Measurements from ENCODE around the gene IRX3.

The IRX3 gene

DNA sequence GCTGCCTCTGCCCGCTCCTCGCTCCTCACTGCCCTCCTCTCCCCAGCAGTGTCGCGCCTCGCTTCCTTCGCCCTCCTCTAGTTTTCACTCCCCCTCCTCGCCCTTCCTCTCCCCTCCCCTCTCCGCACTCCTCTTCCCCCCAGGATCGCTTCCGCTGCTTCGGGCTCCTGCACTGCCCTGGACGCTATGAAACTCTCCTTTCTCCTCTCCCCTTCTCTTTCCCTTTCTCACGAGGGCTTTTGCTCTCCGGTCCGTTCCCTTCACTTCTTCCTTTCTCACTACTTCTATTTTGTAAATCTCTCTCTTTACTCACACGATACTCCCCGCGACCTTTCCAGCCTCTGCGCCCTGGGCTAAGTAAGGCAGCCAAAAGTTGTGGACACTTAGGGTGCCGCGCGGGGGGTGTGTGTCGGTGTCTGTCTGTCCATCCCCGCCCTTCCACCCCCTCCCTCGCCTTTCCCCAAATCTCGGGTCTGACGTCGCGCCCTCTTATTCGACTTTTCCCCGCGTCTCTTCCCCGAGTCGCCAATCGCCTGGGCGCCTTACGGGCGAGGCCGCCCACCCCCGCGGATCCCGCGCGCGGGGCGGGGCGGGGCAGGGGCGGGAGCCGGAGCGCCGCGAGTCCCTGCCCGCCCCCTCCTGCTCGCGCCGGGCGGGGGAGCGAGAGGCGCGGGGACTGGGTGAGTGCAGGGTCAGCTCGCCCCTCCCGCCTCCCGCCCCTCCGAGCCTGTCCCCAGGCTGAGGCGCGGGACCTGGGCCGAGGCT is at the start of gene IRX3:
IRX3 (minus strand) TSS at position 422 of the 765 bp plus-strand sequence. CDS start 737 bp downstream, outside the sequence.
- DNase-seq (ENCODE audit: low read depth, low spot score): peak; percentile 16

- no peak for DNase-seq (ENCODE audit: low read depth, low spot score)
These were observed 48.6 kb upstream of the IRX3 start for GRCh38 chr16:54335230-54335629.

DNA sequence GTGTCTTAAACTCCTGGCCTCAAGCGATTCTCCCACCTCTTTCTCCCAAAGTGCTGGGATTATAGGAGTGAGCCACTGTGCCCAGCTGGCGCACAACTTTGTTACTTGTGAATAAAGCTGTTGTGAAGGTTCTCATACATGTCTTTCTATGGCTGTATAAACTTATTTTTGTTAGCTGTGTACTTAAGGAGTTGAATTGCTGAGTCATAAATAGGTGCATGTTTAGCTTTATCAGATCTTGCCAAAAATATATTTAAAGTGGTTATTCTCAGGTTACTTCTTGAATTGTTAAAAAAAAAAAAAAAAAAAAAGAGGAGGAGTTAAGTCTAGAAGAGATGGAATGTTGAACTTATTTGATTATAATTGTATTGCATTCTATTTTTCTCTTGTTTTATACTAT is 47.6 kb upstream of the IRX3 start:
- no peak for DNase-seq (ENCODE audit: low read depth, low spot score)

DNA sequence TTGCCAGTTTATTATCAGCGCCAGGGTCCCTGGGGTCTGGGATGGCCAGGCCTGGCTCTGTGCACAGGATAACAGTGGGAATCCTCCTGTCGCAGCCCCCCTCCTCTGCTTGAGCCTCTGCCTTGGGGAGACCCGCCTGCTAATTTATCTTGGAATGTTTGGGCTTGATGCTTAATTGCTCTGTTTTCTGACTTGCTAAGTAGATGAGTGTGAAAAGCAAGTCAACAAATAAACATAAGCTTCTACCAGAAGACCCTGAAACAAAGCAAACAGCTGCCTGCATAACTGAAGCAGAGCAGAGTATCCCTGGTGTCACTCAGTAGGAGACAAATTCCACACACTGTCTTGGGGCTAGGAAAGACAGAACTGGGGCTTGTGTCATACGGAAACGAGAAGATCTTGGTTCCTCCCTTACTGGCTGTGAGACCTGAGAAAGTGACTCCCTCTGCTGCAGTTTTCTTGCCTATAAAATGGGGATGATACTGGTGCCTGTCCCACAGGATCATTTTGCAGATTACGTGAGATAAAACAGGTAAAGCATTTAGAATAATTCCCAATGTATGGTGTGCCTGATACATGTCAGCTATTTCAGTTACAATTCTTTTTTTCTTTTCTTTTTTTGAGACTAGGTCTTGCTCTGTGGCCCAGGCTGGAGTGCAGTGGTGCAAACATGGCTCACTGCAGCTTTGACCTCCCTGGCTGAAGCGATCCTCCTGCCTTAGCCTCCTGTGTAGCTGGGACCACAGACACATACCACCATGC is 44.8 kb upstream of the IRX3 start:
- no peak for DNase-seq (ENCODE audit: low read depth, low spot score)

- no peak for DNase-seq (ENCODE audit: low read depth, low spot score)
These were observed 41.0 kb upstream of the IRX3 start for GRCh38 chr16:54327609-54328008.

GRCh38 chr16:54326266-54326662 is 39.7 kb upstream of the IRX3 start:
- no peak for DNase-seq (ENCODE audit: low read depth, low spot score)

DNA sequence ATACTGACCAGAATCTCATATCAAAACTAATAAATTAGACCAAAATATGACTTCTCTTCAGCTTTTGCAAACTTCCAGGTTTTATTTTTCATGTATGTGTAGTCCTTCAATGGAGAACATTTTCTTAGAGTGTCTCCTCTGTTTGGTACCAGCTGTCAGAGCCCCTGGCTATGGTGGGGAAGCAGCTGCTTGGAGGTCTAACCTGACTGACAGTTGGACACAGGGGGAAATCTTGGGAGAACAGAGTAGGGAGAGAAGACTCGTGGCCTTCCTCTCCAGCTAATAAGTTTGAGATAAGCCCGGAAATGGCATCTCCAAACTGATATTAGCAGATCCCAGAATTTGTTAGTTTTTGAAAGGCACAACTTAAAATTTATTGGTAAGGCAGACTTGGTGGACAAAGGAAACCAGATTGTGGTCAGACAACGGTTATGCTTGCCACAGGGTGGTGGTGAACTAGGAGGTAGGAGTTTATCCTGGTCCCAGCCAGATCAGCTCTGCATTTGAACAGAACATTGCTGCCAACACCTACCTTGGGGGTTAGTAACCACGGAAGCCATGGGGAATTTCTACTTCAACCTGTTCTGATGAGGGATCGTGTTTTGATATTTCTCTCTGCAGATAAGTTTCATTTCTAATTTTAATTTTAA is 39.2 kb upstream of the IRX3 start:
- no peak for DNase-seq (ENCODE audit: low read depth, low spot score)

- no peak for DNase-seq (ENCODE audit: low read depth, low spot score)
These were observed 38.1 kb upstream of the IRX3 start for GRCh38 chr16:54324716-54325115.

GRCh38 chr16:54320697-54321340 is 34.2 kb upstream of the IRX3 start:
- no peak for DNase-seq (ENCODE audit: low read depth, low spot score)

DNA sequence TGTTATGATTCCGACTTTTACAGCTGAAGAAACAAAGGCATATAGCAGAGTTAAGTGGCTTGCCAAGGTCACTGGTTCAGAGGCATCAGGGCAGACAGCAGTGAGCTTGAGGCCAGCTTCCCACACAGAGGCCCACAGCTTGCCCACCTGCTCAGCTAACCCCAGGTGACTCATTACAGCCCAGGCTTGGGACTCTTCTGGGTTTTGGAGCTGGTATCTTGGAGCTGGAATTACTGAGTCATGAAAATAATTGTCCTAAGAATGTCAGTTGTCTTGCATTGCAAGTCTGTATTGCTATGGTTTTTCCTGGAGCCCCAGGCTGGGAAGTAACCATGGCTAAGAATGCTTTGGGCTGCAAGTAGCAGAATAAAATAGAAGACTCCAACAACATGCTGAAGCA is 32.4 kb upstream of the IRX3 start:
- no peak for DNase-seq (ENCODE audit: low read depth, low spot score)

DNA sequence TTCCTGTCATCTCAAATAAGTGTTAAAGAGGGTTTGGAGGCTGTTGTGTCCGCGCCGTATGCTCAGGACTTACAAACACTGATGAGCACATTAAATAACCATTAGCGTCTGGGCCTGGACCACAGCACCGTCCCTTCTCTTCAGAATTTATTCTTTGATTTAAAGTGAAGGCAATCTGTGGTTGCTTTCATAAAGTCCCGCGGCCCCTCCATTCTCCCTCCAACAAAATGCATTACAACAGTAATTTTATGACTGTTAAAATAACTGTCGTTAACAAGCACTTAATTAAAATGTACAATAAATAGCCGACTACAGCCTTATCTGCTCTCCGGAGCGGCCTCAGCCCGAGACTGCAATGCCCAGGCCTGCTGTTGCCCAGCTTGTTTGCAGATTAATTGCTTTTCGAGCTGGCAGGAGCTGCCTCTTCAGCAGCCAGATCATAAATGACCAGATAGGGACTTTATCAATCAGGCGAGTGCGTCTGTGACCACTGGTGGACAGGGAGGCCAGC is 30.6 kb upstream of the IRX3 start:
- DNase-seq (ENCODE audit: low read depth, low spot score): no peak

- DNase-seq (ENCODE audit: low read depth, low spot score): no peak
These were observed 29.7 kb upstream of the IRX3 start for GRCh38 chr16:54316095-54316889.

GRCh38 chr16:54313789-54314188 is 27.2 kb upstream of the IRX3 start:
- no peak for DNase-seq (ENCODE audit: low read depth, low spot score)

GRCh38 chr16:54312502-54312991 is 26.0 kb upstream of the IRX3 start:
- no peak for DNase-seq (ENCODE audit: low read depth, low spot score)

DNA sequence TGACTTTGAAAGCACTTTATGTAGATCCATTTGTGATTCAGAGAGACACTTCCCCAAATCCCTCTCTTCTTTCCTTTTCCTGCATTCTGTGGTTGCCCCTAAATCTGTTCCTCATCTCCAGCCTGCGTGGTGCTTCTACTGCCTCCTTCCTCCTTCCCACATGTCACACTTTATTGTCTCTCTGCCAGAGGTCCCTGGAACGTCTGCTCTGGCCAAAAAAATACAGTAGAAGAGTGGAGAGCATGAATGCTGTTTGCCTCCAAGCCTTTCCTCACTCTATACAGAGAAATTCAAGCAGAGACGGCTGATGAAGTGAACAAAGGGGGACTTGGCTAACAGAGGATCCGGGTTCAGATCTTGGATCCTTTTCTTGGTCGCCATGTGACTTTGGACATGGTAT is 22.8 kb upstream of the IRX3 start:
- no peak for DNase-seq (ENCODE audit: low read depth, low spot score)

GRCh38 chr16:54305080-54305479 is 18.5 kb upstream of the IRX3 start:
- DNase-seq (ENCODE audit: low read depth, low spot score): no peak

DNA sequence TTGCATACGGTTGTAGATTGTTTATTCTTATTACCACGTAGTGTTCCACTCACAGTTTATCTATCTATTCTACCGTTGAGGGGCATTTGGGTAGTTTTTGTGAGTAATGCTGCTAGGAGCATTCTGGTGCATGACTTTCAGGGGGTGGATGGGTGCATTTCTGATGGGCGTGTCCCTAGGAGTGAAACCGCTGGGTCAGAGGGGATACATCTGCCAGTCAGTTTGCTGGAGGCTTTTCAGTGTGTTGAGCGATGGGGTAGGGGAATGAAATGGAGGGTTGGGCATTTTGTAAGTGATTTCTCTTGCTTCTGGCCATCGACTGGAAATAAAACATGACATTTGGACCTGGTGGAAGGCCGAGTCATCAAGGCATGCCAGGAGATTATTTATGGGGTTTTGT is 17.0 kb upstream of the IRX3 start:
- no peak for DNase-seq (ENCODE audit: low read depth, low spot score)

DNA sequence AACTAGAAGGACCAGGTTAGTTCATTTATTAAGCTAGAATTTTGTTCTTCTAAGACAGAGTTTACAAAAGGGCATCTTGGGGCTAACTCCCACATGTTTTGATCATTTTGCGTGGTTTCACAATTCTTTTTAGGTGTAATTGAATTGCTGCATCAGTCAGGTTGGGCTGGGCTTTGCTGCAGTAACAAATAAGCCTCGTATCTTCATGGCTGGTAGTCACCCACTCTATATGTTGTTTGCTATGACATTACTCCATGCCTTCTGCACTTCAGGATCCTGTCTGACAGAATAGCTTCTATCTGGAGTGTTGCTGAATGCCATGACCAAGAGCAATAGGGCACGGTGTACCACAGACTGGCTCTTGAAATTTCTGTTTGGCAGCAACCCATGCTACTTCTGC is 10.6 kb upstream of the IRX3 start:
- no peak for DNase-seq (ENCODE audit: low read depth, low spot score)

DNA sequence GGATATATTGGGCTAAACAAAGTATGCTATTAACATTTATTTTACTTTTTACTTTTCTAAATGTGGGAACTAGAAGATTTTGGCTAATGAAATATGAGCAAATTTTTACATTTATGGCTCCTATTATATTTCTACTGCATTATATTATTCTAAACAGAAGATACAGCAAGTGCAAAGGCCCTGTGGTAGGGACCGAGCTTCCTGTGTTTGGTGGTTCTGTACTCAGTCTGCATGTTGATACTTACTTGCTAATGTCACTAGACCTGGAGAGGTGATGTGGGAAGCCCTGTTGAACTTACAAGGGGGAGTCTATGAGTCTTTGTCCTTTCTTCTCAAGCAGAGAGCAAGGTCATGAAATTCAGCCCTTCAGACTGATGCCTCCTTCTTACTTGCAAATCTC is 10.0 kb upstream of the IRX3 start:
- DNase-seq (ENCODE audit: low read depth, low spot score): no peak

DNA sequence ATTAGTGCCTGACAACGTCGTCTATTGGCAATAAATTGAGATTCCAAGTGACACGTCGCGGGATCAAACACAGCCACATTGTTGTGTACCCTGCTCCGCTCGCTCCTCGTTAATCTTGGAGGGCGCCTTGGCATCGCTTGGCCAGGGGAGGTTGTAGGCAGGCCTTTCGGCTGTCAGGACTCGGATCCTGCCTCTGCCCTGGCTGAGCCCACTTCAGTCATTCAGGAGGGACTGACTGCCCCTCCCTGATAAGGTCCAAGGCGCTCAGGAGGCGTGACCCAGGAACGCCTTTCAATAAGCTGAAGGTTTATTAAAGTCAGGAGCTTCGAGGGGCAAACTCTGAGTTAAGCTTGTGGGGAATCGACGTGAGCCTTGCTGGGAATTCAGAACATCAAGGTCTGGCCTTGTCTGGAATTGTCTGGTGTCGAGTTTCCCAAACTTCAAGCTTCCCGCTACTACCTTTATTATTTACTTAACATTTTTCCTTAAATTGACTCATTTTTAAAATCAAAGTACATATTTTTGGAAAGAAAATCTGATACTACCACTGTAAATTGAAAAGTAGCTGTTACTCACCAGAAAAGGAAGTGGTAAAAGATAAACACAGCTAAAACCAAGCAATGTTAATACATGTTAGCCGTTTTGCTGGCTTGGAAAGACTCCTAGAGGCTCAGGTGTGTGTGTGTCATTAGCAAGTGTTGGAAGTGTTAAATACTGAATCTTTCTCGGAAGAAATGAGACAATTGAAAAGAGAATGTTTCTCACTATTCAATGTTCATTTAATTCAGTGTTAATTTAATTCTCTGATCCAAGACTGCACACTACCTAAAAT is 5.3 kb upstream of the IRX3 start:
- DNase-seq (ENCODE audit: low read depth, low spot score): no peak

All from brain pericyte (primary cell).